Measurements from ENCODE around the gene CES4A. TPM values are rescaled to one million over a fixed set of nuclear protein-coding genes. Genes with fewer than 3 reads are reported as not detected.
"Not testable (repeated sequence)": the region's sequence is repeated elsewhere in the genome, so short reads cannot be mapped to it uniquely, and the experiment has no call there.

CES4A gene
- total RNA-seq, 1 donor from 2014 or later, result 48.9 TPM

DNA sequence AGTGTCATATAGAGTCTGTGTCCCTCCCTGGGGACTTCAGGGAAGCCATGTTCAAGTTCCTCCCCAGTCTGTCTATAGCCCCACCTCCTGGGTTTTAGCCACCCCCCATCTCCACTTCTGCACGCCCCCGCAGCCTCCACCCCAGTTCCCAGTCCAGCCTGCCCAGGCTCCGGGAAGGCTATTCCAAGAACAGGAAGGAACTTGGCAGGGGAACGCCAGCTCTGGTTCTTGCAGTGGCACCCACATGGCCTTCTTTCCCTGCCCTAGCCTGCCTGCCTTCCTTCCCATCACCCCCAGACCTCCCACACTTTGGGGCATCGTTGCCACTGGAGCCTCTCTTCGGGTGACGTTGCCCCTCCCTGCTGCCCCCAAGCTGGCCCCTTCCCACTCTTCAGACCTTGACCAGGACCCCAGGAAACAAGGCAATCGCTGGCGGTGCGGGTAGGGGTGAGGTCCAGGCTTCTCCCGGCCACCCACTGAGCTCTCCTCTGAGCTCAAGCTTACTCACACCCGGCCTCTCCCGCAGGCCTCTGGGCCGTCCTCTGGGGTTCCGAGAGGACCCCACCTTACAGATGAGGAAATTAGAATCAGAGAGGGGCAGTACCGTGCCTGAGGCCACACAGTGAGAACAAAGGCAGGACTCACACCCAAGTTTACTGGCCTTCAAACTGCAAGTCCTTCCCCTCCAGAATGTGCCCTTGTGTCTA, 9.2 kb upstream of the CES4A start:
- intact Hi-C loops (cut with micrococcal nuclease), result no loop called here

DNA sequence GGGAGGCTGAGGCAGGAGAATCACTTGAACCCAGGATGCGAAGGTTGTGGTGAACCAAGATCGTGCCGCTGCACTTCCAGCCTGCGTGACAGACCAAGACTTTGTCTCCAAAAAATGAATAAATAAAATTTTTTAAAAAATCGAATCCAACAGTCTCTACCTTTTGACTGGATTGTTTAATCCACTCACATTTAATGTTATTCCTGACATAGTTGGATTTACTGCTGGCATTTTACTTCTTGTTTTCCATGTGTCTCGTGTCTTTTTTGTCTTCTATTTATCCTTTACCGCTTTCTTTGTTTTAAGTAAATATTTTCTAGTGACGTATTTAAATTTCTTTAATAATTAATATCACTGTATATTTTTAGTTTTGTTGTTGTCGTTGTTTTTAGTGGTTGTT, 5.4 kb upstream of the CES4A start:
- intact Hi-C loops (cut with micrococcal nuclease), result no loop called here

DNA sequence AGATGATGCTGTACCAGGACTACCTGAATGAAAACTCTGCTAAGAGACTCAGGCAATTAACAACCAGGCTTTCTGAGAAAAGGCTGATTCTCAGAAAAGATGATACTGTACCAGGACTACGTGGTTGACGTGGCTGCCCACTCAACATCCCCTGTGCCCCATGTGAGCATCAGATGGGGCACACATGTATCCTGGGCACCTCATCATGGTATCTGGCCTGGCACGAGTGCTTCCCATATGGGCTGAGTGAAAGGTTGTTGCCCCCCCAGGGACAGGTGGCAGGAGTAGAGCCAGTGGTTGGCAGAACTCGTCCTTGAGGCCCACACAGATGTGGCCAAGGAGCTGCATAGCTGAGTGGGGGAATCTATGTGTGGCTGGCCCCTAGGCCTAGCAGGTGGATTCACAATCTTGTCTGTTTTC, 3.5 kb upstream of the CES4A start:
- intact Hi-C loops (cut with micrococcal nuclease), result loop anchor here (1.0 to 2.0 kb wide), 4 partner anchors 16 to 174 kb away; partner anchors contain the start of genes CBFB, FBXL8 and TRADD

DNA sequence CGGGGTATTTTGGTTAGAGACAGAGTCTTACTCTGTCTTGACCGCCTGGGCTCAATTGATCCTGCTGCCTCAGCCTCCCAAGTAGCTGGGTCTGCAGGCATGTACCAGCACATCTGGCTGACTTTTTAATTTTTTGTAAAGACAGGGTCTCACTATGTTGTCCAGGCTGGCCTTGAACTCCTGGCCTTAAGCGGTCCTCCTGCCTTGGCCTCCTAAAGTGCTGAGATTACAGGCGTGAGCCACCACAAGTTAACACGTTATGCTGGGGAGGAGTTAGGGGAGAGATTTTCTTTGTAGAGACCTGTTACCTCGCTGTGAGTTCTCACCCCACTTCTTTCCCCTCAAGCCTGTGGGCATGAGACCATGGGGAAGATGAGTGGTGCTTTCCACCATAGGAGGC, 1.8 kb upstream of the CES4A start:
- intact Hi-C loops (cut with micrococcal nuclease), result no loop called here

DNA sequence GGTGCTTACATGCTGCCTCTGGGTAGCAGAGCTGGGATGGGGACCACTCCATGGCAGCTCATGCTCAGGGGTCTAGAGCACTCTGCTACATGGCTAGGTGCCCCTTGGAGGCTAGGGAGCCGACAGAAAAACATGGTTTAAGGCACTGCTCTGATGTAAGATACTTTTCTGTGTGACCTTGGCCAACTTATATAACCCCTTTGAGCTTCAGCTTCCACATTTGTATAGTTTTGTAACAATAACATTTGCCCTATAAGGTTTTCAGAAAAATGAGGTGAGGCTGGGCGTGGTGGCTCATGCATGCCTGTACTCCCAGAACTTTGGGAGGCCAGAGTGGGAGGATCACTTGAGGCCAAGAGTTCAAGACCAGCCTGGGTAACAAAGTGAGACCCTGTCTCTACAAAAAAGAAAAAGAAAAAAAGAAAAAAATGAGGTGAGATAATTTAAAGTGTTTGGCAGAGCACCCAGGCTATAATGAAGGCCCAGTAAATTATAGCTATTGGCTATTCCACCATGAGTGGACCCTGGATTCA, 3.2 kb downstream of the CES4A start:
- intact Hi-C loops (cut with micrococcal nuclease), result no loop called here

DNA sequence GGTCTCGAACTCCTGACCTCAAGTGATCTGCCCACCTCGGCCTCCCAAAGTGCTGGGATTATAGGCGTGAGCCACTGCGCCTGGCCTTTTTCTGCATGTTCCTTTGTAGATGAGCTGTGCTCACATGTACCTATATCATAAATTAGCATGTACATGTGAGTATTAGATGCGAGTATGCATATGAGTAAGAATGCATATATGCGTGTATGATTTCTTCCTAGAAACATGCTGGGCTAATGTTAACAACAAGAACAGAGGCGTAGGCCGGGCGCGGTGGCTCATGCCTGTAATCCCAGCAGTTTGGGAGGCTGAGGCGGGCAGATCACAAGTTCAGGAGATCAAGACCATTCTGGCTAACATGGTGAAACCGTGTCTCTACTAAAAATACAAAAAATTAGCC, 5.2 kb downstream of the CES4A start:
- intact Hi-C loops (cut with micrococcal nuclease), result not testable (repeated sequence)

DNA sequence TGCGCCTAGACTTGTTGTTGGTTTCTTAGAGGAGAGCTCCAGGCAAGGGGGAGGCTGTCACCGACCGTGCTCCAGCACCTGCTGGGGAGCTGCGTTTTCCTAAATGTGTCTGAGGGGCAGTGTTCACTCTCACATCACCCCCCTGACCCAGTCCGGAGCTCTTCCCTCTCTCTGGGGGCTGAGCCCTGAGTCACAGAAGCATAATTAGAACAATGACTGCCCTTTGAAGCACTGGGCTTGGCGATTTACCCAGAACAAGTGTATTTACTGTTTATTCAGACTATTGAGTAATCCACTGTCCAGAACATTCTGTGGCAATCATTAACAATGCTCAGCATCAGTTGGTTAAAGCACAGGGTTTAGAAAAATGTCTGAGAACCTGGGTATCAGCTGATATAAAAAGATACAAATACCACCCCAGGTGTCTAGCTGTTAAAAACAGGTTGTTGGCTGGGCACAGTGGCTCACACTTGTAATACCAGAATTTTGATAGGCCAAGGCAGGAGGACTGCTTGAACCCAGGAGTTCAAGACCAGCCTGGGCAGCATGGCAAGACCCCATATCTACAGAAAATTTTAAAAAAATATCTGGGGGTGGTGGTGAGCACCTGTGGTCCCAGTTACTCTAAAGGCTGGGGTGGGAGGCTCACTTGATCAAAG, 8.1 kb downstream of the CES4A start:
- intact Hi-C loops (cut with micrococcal nuclease), result no loop called here

DNA sequence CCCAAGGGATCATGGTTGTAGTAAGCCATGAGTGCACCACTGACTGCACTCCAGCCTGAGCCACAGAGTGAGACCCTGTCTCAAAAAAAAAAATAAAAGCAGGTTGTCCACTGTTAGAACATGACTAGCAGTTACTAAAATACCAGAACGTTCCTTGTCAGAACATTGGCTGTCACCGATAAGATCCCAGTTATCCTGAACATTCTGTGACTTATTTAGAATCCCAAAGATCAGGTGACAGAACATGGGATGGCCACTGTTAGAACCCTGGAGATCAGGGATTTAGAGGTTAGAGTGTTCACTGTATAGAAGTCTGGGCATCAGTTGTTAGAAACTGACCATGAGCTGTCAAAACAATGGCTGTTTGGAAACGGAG, 8.6 kb downstream of the CES4A start:
- intact Hi-C loops (cut with micrococcal nuclease), result no loop called here

DNA sequence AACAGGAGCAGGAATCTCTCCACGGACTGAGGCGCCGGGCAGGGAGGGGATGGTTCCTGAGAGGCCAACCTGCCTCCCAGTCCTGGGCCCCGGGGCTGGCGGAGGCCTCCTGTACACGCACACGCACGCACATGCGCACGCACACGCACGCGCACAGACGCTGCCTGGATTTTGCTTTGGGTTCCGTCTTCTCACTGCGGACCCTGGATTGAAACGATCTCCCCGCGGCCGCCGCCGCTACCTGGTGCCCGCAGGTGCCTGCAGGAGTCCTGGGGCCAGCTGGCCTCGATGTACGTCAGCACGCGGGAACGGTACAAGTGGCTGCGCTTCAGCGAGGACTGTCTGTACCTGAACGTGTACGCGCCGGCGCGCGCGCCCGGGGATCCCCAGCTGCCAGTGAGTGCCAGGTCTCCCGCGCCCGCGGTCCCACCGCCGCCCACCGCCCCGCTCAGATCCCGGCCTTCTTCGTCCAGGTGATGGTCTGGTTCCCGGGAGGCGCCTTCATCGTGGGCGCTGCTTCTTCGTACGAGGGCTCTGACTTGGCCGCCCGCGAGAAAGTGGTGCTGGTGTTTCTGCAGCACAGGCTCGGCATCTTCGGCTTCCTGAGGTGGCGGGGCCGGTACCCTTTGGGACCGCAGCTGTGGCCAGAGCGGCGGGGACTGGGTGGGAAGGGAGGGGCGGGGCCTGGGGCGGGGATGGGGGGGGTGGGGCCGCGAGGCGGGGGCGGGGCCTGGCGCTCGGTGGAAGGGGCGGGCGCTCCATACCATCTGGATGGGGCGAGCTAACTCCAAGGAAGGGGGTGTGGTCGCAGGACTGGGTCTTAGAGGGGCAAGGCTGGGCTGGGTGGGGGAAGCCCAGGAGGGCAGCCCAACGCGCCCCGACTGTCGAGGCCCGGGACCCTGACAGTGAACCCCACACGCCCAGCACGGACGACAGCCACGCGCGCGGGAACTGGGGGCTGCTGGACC, 12.3 kb downstream of the CES4A start:
- intact Hi-C loops (cut with micrococcal nuclease), result loop anchor here (1.0 to 2.0 kb wide), 6 partner anchors 13 to 183 kb away; partner anchors contain the start of genes CBFB and MATCAP1

DNA sequence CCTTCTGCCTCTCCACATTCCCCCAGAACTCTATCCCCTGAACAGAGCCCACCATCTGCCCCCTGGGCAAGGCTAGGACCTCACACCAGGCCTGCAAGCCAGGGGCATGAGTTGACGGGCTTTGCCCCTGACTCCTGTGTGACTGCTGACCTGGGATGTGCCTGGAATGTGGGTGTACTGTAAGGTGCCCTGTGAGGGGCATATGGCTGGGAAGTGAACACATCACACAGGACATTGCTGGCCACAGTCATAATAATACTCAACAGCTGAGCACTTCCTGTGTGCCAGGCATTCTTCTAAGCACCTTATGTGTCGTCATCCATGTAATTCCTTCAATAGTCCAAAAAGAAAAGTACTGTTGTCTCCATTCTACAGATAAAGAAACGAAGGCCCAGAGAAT, 13.3 kb downstream of the CES4A start:
- intact Hi-C loops (cut with micrococcal nuclease), result loop anchor here (1.0 to 2.0 kb wide), 3 partner anchors 12 to 27 kb away; partner anchors contain the start of gene CBFB

DNA sequence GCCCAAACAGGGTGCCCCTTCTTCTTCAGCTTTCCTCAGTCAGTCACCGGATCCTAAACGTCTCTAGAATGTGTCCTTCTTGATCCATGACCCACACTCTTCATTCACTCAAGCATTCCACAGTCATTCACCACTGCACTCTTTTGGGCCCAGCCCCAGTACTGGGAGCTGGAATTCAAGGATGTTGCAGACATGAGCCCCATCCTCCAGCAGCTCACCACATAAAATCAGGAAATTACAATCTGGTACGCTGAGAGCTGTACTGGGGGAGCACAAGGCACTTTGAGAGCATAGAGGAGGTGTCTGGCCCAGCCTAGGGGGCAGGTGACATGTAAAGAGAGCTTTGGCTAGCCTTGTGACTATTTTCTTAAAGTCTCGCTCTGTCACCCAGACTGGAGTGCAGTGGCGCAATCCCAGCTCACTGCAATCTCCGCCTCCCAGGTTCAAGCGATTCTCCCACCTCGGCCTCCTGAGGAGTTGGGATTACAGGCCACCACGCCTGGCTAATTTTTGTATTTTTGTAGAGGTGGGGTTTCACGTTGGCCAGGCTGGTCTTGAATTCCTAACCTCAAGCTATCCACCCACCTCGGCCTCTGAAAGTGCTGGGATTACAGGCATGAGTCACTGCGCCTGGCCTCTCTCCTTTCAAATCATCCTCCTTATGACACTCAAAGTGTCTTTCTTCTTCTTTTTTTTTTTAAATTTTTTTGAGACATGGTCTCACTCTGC, 18.7 kb downstream of the CES4A start:
- intact Hi-C loops (cut with micrococcal nuclease), result no loop called here

DNA sequence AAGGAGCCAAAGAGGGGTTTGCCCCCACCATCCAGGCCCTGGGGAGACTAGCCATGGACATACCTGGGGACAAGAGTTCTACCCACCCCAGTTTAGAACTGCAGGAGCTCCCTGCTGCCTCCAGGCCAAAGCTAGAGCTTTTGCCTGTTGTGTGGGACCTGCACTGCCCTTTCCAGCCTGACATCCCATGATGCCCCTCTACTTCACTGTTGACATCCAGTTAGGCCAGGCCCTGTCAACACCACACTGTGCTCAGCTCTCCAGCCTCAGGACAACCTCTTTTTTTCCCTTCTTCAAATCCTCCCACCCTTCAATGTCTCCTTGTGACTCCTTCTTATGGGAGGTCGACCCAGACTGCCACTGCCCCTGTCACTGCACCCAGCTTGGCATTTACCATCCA, 20.8 kb downstream of the CES4A start:
- intact Hi-C loops (cut with micrococcal nuclease), result no loop called here

DNA sequence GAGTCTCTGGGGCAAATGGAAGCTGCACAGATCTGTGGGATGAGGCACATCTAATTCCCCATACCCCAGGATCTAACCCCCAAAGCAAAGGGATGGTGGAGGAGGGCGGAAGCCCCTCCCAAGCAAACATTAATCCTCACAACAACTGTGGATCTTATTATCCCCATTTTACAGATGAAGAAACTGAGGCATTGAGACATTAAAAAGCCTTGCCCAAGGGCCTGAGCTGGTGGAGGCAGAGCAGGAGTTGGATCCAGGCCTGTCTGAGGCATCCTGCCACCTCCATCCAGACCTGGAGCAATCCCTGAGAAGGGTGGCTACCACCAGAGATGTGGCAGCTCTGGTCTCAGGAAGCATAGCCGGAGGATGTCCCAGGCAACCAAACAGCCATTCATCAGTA, 22.9 kb downstream of the CES4A start:
- intact Hi-C loops (cut with micrococcal nuclease), result loop anchor here (10.0 kb wide), 1 partner anchor 834 kb away; the partner anchor contains the start of genes CENPT, NUTF2 and THAP11

DNA sequence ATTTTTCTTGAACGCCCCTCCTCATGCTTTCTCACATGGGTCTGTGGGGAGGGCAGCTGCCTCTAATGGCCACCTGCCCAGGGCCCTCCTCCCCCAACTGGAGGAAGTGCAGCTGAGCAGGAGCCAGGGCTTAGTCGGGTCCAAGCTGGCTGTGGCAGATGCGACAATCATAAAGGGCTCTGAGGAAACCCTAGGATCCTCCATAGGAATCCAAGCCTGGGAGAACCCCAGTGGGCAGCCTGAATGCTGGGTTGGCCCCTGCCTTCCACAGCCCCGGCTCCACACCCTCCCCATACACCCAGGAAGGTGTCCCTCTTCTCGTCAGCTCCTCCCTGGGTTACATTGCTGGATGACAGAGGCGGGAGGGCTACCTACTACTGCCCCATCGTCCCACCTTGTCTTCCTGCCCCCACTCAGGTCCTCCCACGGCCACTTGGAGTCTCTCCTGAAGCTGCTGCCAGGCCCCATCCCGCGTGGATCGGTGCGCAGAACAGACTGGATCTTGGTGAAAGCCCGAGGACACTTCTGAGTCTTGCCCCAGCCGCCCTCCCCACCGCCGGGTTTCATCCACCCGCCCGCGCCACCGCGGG, 24.9 kb downstream of the CES4A start:
- intact Hi-C loops (cut with micrococcal nuclease), result loop anchor here (1.0 to 10.0 kb wide), 3 partner anchors 12 to 831 kb away; partner anchors contain the start of genes CBFB, CENPT, NUTF2 and THAP11

DNA sequence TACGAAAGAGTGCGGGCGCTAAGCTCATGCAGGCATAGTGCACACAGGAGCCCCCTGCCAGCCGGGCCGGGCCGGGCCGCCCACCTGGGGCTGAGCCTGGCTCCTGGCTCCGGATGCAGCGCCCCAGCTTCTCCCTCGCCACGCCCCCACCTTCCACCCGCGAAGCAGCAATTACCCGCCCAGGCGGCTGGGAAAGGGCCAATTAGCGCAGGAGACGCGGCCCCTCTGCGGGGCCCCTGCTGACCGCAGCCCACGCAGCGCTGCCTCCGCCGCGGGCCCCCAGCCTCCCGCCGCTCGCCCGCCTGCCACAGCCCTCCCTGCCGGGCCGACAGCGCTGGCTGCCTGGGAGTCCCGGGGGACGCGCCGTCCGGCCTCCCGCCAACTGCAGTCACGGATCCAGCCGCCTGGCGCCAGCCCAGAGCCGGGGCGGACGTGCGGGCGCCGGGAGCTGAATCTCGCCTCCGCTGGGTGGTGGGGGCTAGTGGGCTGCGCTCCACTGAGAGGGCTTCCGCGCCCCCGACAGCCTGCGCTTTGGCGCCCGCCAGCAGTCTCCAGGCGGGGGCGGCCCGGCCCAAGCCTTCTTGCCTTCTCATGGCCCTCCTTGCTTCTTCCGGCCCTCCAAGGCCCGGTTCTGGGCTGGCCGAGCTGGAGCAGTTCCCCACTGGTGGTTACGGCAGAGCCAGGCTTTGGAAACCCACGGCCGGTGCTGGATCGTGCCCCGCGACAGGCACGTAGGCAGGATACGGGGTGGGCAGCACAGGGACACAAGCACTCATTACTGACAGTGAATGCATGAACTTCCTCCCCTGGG, 25.6 kb downstream of the CES4A start:
- intact Hi-C loops (cut with micrococcal nuclease), result loop anchor here (1.0 to 10.0 kb wide), 6 partner anchors 13 to 831 kb away; partner anchors contain the start of genes CBFB, CENPT, NUTF2 and THAP11

DNA sequence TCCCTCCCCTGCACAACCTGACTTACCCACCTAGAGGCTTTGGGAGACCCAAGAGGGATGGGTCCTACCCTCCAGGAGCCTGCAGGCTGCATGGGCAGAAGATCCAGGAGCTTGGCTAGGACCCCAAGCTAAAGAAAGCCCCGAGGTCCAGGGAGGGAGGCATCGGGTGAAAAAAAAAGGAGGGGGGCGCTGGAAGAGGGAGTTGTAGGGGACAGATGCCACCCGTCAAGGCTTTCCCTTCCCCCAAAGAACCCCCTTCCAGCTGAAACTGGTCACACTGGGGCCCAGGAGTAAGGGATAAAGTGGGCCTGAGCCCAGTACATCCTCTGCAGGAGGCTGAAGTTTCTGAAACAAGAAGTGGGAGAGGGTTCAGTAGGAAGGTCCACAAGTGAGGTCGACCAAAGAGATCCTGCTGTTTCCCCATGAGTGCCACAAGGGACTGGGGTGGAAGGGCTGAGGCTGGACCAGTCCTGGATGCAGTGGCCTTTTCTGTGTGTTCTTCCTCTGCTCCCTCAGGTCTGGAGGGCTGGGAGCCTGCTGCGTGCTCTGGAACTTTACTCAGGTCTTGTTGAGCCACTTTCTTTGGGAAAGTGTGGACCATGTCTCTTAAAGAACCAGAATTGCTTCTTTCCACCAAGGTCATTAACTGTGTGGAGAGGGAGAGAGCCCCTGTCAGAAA, 26.4 kb downstream of the CES4A start:
- intact Hi-C loops (cut with micrococcal nuclease), result loop anchor here (1.0 to 10.0 kb wide), 4 partner anchors 30 to 830 kb away; partner anchors contain the start of genes CENPT, NUTF2 and THAP11

DNA sequence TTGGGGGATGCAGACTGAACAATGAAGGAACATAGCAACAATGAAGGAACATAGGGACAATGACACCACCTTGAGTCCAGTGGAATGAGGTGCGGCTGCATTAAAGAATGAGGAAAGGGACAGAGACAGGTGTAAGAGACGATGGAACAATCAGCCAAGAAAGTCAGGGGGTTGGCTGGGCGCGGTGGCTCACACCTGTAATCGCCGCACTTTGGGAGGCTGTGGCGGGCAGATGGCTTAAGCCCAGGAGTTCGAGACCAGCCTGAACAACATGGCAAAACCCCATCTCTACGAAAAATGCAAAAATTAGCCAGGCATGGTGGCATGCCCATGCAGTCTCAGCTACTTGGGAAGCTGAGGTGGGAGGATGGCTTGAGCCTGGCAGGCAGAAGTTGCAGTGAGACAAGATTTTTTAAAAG, 26.9 kb downstream of the CES4A start:
- intact Hi-C loops (cut with micrococcal nuclease), result loop anchor here (2.0 to 10.0 kb wide), 2 partner anchors 69 to 829 kb away; partner anchors contain the start of genes CENPT, NUTF2 and THAP11

DNA sequence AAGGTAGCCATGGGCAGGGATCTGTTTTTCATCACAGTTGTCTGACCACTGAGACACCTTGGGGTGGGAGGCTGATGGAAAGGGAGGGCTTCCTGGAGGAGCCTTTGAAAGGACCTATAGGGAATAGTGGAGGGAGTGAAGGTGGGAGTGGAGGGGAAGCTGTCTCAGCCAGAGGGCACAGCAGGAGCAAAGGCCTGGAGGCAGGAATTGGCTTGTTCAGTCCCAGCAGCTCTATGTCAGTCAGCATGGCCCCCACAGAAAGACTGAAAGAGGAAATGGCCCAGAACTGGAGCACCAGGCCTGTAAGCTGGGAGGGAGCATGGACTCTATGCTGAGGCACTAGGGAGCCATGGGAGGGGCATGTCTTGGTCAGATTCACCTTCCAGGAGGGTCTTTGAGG, 27.8 kb downstream of the CES4A start:
- intact Hi-C loops (cut with micrococcal nuclease), result loop anchor here (10.0 kb wide), 1 partner anchor 829 kb away; the partner anchor contains the start of genes CENPT, NUTF2 and THAP11
